ENCODE data around the gene NLE1. TPM values are rescaled to one million over a fixed set of nuclear protein-coding genes. Genes with fewer than 3 reads are reported as not detected.

NLE1 gene
- polyA plus RNA-seq, 1 donor from 2014 or later = 30.8 TPM

GRCh38 chr17:35132099-35132498, 10.0 kb downstream of the NLE1 start:
- Histone ChIP-seq H3K9ac (ENCODE audit: low read length) (no peak overlapping the region), H3K79me2 (replicated peaks; ENCODE audit: insufficient read depth, low read length) (no peaks in the 10 kb centered on the region), H3K27ac (ENCODE audit: low read length) (no peak overlapping the region), H3K9me3 (ENCODE audit: low read length) (no peaks in the 10 kb centered on the region), H4K20me1 (ENCODE audit: insufficient read depth) (no peaks in the 10 kb centered on the region), H3K4me2 (ENCODE audit: low read length) (no peak overlapping the region), H3K4me3 (ENCODE audit: low read length) (no peak overlapping the region), H2AFZ (ENCODE audit: low read depth, low read length) (no peak overlapping the region), H3F3A (ENCODE audit: insufficient read depth, low read length, poor library complexity, severe bottlenecking) (no peaks in the 10 kb centered on the region), H3K36me3 (ENCODE audit: insufficient read depth, low read length) (no peaks in the 10 kb centered on the region), H3K27me3 (ENCODE audit: insufficient read depth, low read depth, low read length) (no peaks in the 10 kb centered on the region), H3K9me2 (ENCODE audit: insufficient read depth, low read length) (no peaks in the 10 kb centered on the region)
- TF ChIP-seq MXI1 (conservative IDR thresholded peaks at IDR 0.05; ENCODE audit: poor library complexity, severe bottlenecking) = no peak
- TF ChIP-seq SMC3 (conservative IDR thresholded peaks at IDR 0.05; ENCODE audit: poor library complexity) = no peak
- TF ChIP-seq EP300 (conservative IDR thresholded peaks at IDR 0.05; ENCODE audit: poor library complexity, severe bottlenecking) = no peak

- Histone ChIP-seq H3K4me2 (ENCODE audit: low read length) (no peak overlapping the region), H3K36me3 (ENCODE audit: insufficient read depth, low read length) (no peaks in the 10 kb centered on the region), H3F3A (ENCODE audit: insufficient read depth, low read length, poor library complexity, severe bottlenecking) (no peaks in the 10 kb centered on the region), H3K4me3 (ENCODE audit: low read length) (no peak overlapping the region), H3K27me3 (ENCODE audit: insufficient read depth, low read depth, low read length) (no peaks in the 10 kb centered on the region), H3K9ac (ENCODE audit: low read length) (no peak overlapping the region), H3K27ac (ENCODE audit: low read length) (no peak overlapping the region), H3K79me2 (replicated peaks; ENCODE audit: insufficient read depth, low read length) (no peaks in the 10 kb centered on the region), H2AFZ (ENCODE audit: low read depth, low read length) (no peak overlapping the region), H3K9me3 (ENCODE audit: low read length) (no peaks in the 10 kb centered on the region), H3K9me2 (ENCODE audit: insufficient read depth, low read length) (no peaks in the 10 kb centered on the region), H4K20me1 (ENCODE audit: insufficient read depth) (no peaks in the 10 kb centered on the region)
- no peak for TF ChIP-seq REST (IDR thresholded peaks at IDR 0.05; ENCODE audit: borderline replicate concordance)
- no peak for TF ChIP-seq EZH2 (IDR thresholded peaks at IDR 0.05; ENCODE audit: borderline replicate concordance, insufficient read depth, low read length, poor library complexity, severe bottlenecking)
- TF ChIP-seq TAF1 (IDR thresholded peaks at IDR 0.05; ENCODE audit: low read depth) = no peak
- no peak for TF ChIP-seq EP300 (conservative IDR thresholded peaks at IDR 0.05; ENCODE audit: poor library complexity, severe bottlenecking)
- TF ChIP-seq RAD21 (conservative IDR thresholded peaks at IDR 0.05) = no peak
- no peak for TF ChIP-seq POLR2AphosphoS5 (IDR thresholded peaks at IDR 0.05)
- no peak for TF ChIP-seq MXI1 (conservative IDR thresholded peaks at IDR 0.05; ENCODE audit: poor library complexity, severe bottlenecking)
- TF ChIP-seq CTCF (IDR thresholded peaks at IDR 0.05; ENCODE audit: poor library complexity, severe bottlenecking) = no peak
- no peak for TF ChIP-seq SMC3 (conservative IDR thresholded peaks at IDR 0.05; ENCODE audit: poor library complexity)
These were observed 11.7 kb downstream of the NLE1 start for GRCh38 chr17:35130392-35130791.

GRCh38 chr17:35129973-35130351, 12.1 kb downstream of the NLE1 start:
- no peak overlapping the region for H3K27ac ChIP-seq (ENCODE audit: low read length)
- no peaks in the 10 kb centered on the region for H3K27me3 ChIP-seq (ENCODE audit: insufficient read depth, low read depth, low read length)
- H3K4me3 ChIP-seq (ENCODE audit: low read length) = no peak overlapping the region
- no peaks in the 10 kb centered on the region for H3K9me3 ChIP-seq (ENCODE audit: low read length)
- H3K4me2 ChIP-seq (ENCODE audit: low read length) = no peak overlapping the region
- TF ChIP-seq TAF1 (IDR thresholded peaks at IDR 0.05; ENCODE audit: low read depth) (no peak), SMC3 (conservative IDR thresholded peaks at IDR 0.05; ENCODE audit: poor library complexity) (no peak), REST (IDR thresholded peaks at IDR 0.05; ENCODE audit: borderline replicate concordance) (no peak), EP300 (conservative IDR thresholded peaks at IDR 0.05; ENCODE audit: poor library complexity, severe bottlenecking) (no peak), RAD21 (conservative IDR thresholded peaks at IDR 0.05) (no peak), MXI1 (conservative IDR thresholded peaks at IDR 0.05; ENCODE audit: poor library complexity, severe bottlenecking) (no peak), CTCF (IDR thresholded peaks at IDR 0.05; ENCODE audit: poor library complexity, severe bottlenecking) (no peak)
- H3F3A ChIP-seq (ENCODE audit: insufficient read depth, low read length, poor library complexity, severe bottlenecking) = no peaks in the 10 kb centered on the region
- no peak overlapping the region for H3K9ac ChIP-seq (ENCODE audit: low read length)
- no peaks in the 10 kb centered on the region for H3K36me3 ChIP-seq (ENCODE audit: insufficient read depth, low read length)
- H4K20me1 ChIP-seq (ENCODE audit: insufficient read depth) = no peaks in the 10 kb centered on the region
- no peaks in the 10 kb centered on the region for H3K79me2 ChIP-seq (replicated peaks; ENCODE audit: insufficient read depth, low read length)
- H3K9me2 ChIP-seq (ENCODE audit: insufficient read depth, low read length) = no peaks in the 10 kb centered on the region
- no peak overlapping the region for H2AFZ ChIP-seq (ENCODE audit: low read depth, low read length)

Measured in neural cell (in vitro differentiated cells).